ENCODE measurements around the gene PTPN14.

PTPN14 gene

GRCh38 chr1:214391873-214392645 is 159.3 kb downstream of the PTPN14 start:
- DNase-seq, result no peak

- DNase-seq, result no peak
These were observed 161.7 kb downstream of the PTPN14 start for GRCh38 chr1:214389734-214390133.

- no peak for DNase-seq
These were observed 164.7 kb downstream of the PTPN14 start for GRCh38 chr1:214386747-214387146.

- no peak for DNase-seq
These were observed 165.1 kb downstream of the PTPN14 start for GRCh38 chr1:214386333-214386732.

- no peak for DNase-seq
These were observed 166.0 kb downstream of the PTPN14 start for GRCh38 chr1:214385428-214385827.

GRCh38 chr1:214384373-214385079 is 166.9 kb downstream of the PTPN14 start:
- no peak for DNase-seq

GRCh38 chr1:214383381-214384372 is 167.7 kb downstream of the PTPN14 start:
- DNase-seq, result no peak

- no peak for DNase-seq
These were observed 170.3 kb downstream of the PTPN14 start for GRCh38 chr1:214380986-214381695.

GRCh38 chr1:214380396-214380795 is 171.0 kb downstream of the PTPN14 start:
- DNase-seq, result no peak

- no peak for DNase-seq
These were observed 172.0 kb downstream of the PTPN14 start for GRCh38 chr1:214379236-214379970.

- DNase-seq, result no peak
These were observed 172.9 kb downstream of the PTPN14 start for GRCh38 chr1:214378492-214378891.

GRCh38 chr1:214377886-214378285 is 173.5 kb downstream of the PTPN14 start:
- no peak for DNase-seq

GRCh38 chr1:214377485-214377884 is 173.9 kb downstream of the PTPN14 start:
- DNase-seq, result no peak

- no peak for DNase-seq
These were observed 179.3 kb downstream of the PTPN14 start for GRCh38 chr1:214372092-214372491.

- no peak for DNase-seq
These were observed 180.8 kb downstream of the PTPN14 start for GRCh38 chr1:214370615-214371014.

- DNase-seq, result no peak
These were observed 182.0 kb downstream of the PTPN14 start for GRCh38 chr1:214369364-214369763.

GRCh38 chr1:214367841-214368240 is 183.6 kb downstream of the PTPN14 start:
- no peak for DNase-seq

GRCh38 chr1:214364786-214365295 is 186.6 kb downstream of the PTPN14 start:
- no peak for DNase-seq

- DNase-seq, result no peak
These were observed 187.0 kb downstream of the PTPN14 start for GRCh38 chr1:214364386-214364785.

- DNase-seq, result no peak
These were observed 188.0 kb downstream of the PTPN14 start for GRCh38 chr1:214363386-214363785.

- peak; percentile 64 to 70 for DNase-seq
These were observed 189.1 kb downstream of the PTPN14 start for GRCh38 chr1:214362188-214362882.

Data from inflammatory macrophage (primary cell).